Ovary (tissue), 9 donors: ENCODE results near the gene IQSEC1. TPM values are rescaled to one million over a fixed set of nuclear protein-coding genes. Genes with fewer than 3 reads are reported as not detected.

Experiments
- DNase-seq, 5 donors: peaks; one replicate each; pipeline ENCODE4 v3.0.0-alpha.2; 2019 to 2020
- H3K27ac ChIP-seq, 2 donors: fragments of 200-600 bp; one replicate each; pipeline versions ENCODE4 v1.5.1 to v1.8.0; 2019 to 2022
- H3K27me3 ChIP-seq: fragments of 200-600 bp; one replicate; pipeline ENCODE4 v1.8.0; 2022
- H3K36me3 ChIP-seq: fragments of 200-600 bp; sonication (generic); one replicate; pipeline ENCODE4 v1.5.1; 2019
- H3K4me1 ChIP-seq: one replicate; pipeline ENCODE4 v1.8.1; 2013; ENCODE audit warnings: mild to moderate bottlenecking, moderate library complexity; ENCODE audit not compliant: insufficient read depth
- H3K4me3 ChIP-seq: fragments of 200-600 bp; sonication (generic); one replicate; pipeline ENCODE4 v1.5.1; 2017
- H3K9me3 ChIP-seq, 2 donors: fragments of 200-600 bp in 1 of 2; sonication (generic) in 1 of 2; one replicate each; pipeline versions ENCODE4 v1.5.1 to v1.8.1; 2013 to 2019; ENCODE audit warnings: mild to moderate bottlenecking in 1 of 2, moderate library complexity in 1 of 2
- EP300 ChIP-seq: sonication (generic); formaldehyde crosslinking; IDR thresholded peaks from one replicate; pipeline ENCODE4 v1.6.1; 2017; ENCODE audit warnings: antibody characterized with exemption
- POLR2A ChIP-seq: fragments of 450-650 bp; IDR thresholded peaks from one replicate; pipeline ENCODE4 v1.6.1; 2017; ENCODE audit warnings: antibody characterized with exemption, mild to moderate bottlenecking, moderate library complexity
- WGBS, 3 donors: extraction: QIAGEN DNeasy Blood & Tissue Kit in 1 of 3; methylation state at CpG; one replicate each; pipeline versions ENCODE4 v1.1.5 to v1.1.7; 2013 to 2017; 5-methylcytosine and 5-hydroxymethylcytosine counted together
- intact Hi-C, 4 donors: fragments of 100-400 bp; cut with DNase I; formaldehyde crosslinking; loops; one replicate each; pipeline versions ENCODE4 v1.11.0 to v1.15.1; 2022 to 2023
- polyA plus RNA-seq, 2 donors: library from polyadenylated mRNA; stranded (reverse); fragments of 200-250 nt in 1 of 2; fragments of 350-450 nt in 1 of 2; fragmentation: Illumina TruSeq in 1 of 2; extraction: RNeasy Lipid Tissue Mini Kit (QIAGEN cat#74804) in 1 of 2; gene quantifications; one replicate each; pipeline ENCODE4 v1.2.3, GENCODE V29; 2013 to 2014
- total RNA-seq, 7 donors: library from RNA; depleted of rRNA in 2 of 7; stranded (reverse); fragments of >200 nt in 2 of 7; fragmentation: NEBNext Ultra II Directional in 3 of 7; extraction: Animal tissue kit (Norgen Biotek cat#: 25700) in 3 of 7; gene quantifications; one replicate each; pipeline versions ENCODE4 v1.1.0 to v1.2.4, GENCODE V29; 2016 to 2023
- TF ChIP-seq, protein P1 (sequence below), 3 donors: fragments of 450-650 bp in 2 of 3; fragments of 200-600 bp in 1 of 3; IDR thresholded peaks; one replicate each; pipeline versions ENCODE4 v1.5.1 to v1.8.0; 2016 to 2022; ENCODE audit warnings: antibody characterized with exemption in 3 of 3, mild to moderate bottlenecking in 1 of 3
- donor health status: DM: no; HTN: no; CAD: no; lungs with moderate emphysema.
- donor health status: DM: no; HTN: no; CAD: no.
- donor health status: Bipolar disorder and iron deficiency.
- donor health status: DM: yes; HTN: yes; CAD: no.
- donor health status: DM: no; HTN: no; CAD: no.
- donor health status: DM: yes; HTN: yes; CAD: no.

IQSEC1 gene
- total and polyA plus RNA-seq, 9 donors = 20.9 to 55.4 (median 45.1) TPM

DNA sequence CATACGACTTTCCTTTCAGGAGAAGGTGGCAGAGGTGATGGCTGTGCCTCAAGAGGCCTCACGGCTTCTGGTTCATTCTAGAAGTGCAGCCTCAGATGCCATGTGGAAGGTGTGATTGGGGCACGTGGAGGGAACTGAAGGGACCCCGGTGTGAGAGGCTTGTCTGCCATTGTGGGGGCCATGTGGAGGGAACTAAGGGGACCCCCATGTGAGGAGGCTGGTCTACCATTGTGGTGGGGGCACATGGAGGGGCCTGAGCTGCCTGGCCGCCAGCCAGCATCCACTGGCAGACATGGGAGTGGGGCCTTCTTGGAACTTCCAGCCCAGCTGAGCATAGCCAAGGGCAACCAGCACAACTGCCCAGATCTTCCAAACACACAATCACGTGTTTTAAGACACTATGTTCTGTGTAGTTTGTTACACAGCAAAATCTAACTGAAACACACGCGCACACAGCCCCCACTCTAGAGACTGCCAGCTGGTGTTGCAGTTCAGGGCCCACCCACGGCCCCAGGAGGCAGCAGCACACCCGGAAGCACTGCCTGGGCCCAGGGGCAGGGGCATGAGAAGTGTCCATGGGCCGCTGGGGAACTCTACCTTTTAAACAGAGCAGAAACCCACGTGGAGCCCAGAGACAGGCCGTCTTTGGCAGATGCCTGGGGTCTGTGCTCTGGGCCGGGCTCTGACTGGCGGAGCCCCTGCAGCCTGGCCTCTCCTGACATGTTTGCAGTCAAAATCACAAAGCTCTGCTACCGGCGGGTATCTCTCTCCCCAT lies 66.8 kb downstream of the IQSEC1 start:
- intact Hi-C loops = no loop called here
- H3K4me1 ChIP-seq = no peaks in the 10 kb centered on the region
- DNase-seq = no peak
- TF ChIP-seq POLR2A = no peak
- TF ChIP-seq EP300 = no peak
- TF ChIP-seq, protein P1, sequence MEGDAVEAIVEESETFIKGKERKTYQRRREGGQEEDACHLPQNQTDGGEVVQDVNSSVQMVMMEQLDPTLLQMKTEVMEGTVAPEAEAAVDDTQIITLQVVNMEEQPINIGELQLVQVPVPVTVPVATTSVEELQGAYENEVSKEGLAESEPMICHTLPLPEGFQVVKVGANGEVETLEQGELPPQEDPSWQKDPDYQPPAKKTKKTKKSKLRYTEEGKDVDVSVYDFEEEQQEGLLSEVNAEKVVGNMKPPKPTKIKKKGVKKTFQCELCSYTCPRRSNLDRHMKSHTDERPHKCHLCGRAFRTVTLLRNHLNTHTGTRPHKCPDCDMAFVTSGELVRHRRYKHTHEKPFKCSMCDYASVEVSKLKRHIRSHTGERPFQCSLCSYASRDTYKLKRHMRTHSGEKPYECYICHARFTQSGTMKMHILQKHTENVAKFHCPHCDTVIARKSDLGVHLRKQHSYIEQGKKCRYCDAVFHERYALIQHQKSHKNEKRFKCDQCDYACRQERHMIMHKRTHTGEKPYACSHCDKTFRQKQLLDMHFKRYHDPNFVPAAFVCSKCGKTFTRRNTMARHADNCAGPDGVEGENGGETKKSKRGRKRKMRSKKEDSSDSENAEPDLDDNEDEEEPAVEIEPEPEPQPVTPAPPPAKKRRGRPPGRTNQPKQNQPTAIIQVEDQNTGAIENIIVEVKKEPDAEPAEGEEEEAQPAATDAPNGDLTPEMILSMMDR (IDR thresholded peaks at IDR 0.05) = no peak
- H3K9me3 ChIP-seq = no peaks in the 10 kb centered on the region
- H3K27me3 ChIP-seq = no peaks in the 10 kb centered on the region
- no peak overlapping the region for H3K27ac ChIP-seq
- no peaks in the 10 kb centered on the region for H3K36me3 ChIP-seq
- 92 to 95% (median 94%) methylated on average over 17 of the region's 17 CpGs for WGBS, 3 donors
- H3K4me3 ChIP-seq = no peak overlapping the region

DNA sequence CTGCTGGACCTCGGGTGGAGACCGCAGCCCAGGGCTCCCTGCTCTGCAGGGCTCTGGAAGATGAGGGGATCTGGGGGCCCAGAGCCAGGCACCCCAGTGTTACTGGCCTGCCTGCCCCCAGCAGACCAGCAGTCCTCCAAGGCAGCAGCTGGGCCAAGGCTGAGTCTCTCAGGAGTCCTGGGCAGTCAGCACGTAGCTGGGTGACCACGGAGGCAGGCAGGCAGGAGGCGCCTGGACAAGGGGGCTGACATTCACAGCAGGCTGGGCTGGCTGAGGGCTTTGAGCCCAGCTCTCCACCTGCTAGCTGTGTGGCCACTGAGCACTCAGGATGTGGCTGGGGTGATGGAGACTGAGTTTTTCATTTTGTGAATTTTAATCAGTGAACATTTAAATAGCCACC lies 67.9 kb downstream of the IQSEC1 start:
- H3K27me3 ChIP-seq = no peaks in the 10 kb centered on the region
- no peak overlapping the region for H3K27ac ChIP-seq
- DNase-seq = peak in 1 of 5 donors; percentile 25
- H3K9me3 ChIP-seq = no peaks in the 10 kb centered on the region
- H3K4me3 ChIP-seq = no peak overlapping the region
- no peak for TF ChIP-seq EP300
- TF ChIP-seq, protein P1 (IDR thresholded peaks at IDR 0.05) = no peak
- no peak for TF ChIP-seq POLR2A
- intact Hi-C loops = no loop called here
- 64 to 82% (median 76%) methylated on average over 5 of the region's 5 CpGs for WGBS, 3 donors
- no peaks in the 10 kb centered on the region for H3K4me1 ChIP-seq
- H3K36me3 ChIP-seq = no peaks in the 10 kb centered on the region

DNA sequence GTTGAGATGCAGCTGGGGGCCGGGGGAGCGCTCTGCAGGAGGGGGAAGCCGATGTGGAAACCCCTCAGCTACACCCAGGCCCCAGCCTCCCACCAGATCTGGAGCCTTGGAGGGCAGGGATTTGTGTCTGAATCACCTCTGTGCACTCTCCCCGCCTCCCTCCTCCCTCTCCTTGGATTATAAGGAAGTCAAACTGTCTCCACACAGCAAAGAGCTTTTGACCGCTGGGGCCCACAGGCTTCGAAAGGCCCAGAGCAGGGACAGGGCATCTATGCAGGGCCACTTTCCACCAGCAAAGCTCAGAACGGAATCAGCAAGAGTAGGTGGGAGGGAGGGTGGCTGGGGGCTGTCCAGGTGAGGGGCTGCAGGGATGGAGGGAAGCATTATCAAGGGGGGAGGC lies 68.9 kb downstream of the IQSEC1 start:
- H3K4me1 ChIP-seq = no peaks in the 10 kb centered on the region
- H3K36me3 ChIP-seq = no peaks in the 10 kb centered on the region
- H3K9me3 ChIP-seq = no peaks in the 10 kb centered on the region
- H3K4me3 ChIP-seq = no peak overlapping the region
- intact Hi-C loops = no loop called here
- H3K27me3 ChIP-seq = no peaks in the 10 kb centered on the region
- peak in 1 of 5 donors; percentile 18 for DNase-seq
- no peak overlapping the region for H3K27ac ChIP-seq
- WGBS, 3 donors = 81 to 91% (median 90%) methylated on average over 7 of the region's 7 CpGs
- TF ChIP-seq, protein P1 (IDR thresholded peaks at IDR 0.05) = no peak
- no peak for TF ChIP-seq EP300
- no peak for TF ChIP-seq POLR2A

DNA sequence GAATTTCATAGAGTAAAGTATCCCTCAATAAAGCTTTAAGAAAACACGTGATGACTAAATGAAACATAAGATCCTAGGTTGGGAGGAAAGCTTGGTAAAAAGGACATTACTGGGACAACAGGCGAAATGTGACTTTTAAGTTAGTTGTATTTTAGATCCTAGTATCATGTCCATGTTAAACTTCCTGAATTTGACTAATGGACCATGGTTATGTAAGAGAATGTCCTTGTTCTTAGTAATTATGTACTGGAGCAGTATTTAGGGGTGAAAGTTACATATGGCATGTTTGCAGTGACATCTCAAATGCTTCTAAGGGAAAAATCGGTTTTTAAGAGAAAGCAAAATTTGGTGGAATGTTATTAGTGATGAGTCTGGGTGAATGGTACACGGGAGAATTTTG lies 69.6 kb downstream of the IQSEC1 start:
- no peak overlapping the region for H3K4me3 ChIP-seq
- intact Hi-C loops = no loop called here
- no peaks in the 10 kb centered on the region for H3K4me1 ChIP-seq
- H3K27ac ChIP-seq = no peak overlapping the region
- no peaks in the 10 kb centered on the region for H3K27me3 ChIP-seq
- H3K36me3 ChIP-seq = no peaks in the 10 kb centered on the region
- 68 to 84% (median 81%) methylated on average over 4 of the region's 4 CpGs for WGBS, 3 donors
- no peaks in the 10 kb centered on the region for H3K9me3 ChIP-seq
- DNase-seq = no peak
- TF ChIP-seq, protein P1 (IDR thresholded peaks at IDR 0.05) = no peak
- TF ChIP-seq POLR2A (no peak), EP300 (no peak)
